Stomach (tissue), 4 donors: ENCODE measurements around the gene TRMU.

Source experiments
- CTCF ChIP-seq, 7 experiments: fragments of 450-650 bp in 4 of 7; fragments of 200-600 bp in 3 of 7; sonication (generic) in 3 of 7; IDR thresholded peaks; one replicate each; pipeline ENCODE4 v1.5.1; 2016 to 2019; ENCODE audit warnings: antibody characterized with exemption in 7 of 7, control low read depth in 2 of 7, mild to moderate bottlenecking in 1 of 7
- EP300 ChIP-seq: sonication (generic); formaldehyde crosslinking; IDR thresholded peaks from one replicate; pipeline ENCODE4 v1.6.1; 2017; ENCODE audit warnings: antibody characterized with exemption
- POLR2A ChIP-seq, 4 donors: fragments of 450-650 bp; IDR thresholded peaks; one replicate each; pipeline ENCODE4 v1.6.1; 2016; ENCODE audit warnings: antibody characterized with exemption in 4 of 4, control low read depth in 2 of 4, mild to moderate bottlenecking in 1 of 4, moderate library complexity in 1 of 4
- POLR2AphosphoS5 ChIP-seq, 3 donors: sonication (generic); formaldehyde crosslinking; IDR thresholded peaks; one replicate each; pipeline ENCODE4 v1.6.1; 2016; ENCODE audit warnings: antibody characterized with exemption in 3 of 3

DNA sequence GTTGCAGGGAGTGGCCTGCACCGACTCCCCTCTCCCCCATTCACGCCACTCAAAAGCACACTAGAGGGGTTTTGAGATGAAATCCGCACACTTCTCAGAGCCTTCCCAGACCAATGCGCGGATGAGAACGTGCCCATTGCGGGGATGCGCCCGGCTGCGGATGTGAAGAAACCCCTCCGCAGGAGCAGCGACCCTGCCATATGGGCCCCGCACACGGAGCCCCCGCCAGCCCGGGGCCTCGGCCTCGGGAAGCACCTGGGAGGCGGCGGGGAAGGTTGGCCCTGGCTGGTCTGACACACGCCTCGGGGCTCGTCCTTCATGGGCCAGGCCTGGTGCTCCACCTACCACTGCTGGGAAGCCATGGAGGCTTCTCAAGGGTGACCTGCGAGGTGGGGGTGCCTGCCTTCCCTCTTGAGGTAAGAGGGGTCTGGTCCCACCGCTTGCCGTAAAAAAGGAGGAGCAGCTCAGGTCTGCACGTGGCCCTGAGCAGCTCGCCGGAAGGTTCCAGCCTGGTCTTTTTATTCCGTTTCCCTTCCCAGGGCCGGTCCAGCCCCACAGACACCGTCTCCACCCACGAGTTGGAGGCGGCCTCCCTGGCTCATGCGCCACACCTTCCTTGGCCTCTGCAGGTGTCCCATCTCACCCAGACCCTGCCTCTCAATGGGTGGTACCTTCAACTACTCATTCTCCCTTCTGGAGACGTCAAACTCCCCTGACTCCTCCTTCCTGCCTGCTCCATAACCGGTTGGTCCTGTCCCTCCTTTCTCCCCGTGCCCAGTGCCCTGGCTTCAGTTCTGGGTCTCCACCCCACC, 39.4 kb downstream of the TRMU start:
- TF ChIP-seq CTCF (IDR thresholded peaks at IDR 0.05) (no peak), EP300 (no peak), POLR2A (IDR thresholded peaks at IDR 0.05) (no peak), POLR2AphosphoS5 (IDR thresholded peaks at IDR 0.05) (peak in 2 of 3 donors; percentile 76 to 88)
